Glutamatergic neuron (in vitro differentiated cells): ENCODE measurements around the gene TCF19. TPM values are rescaled to one million over a fixed set of nuclear protein-coding genes. Genes with fewer than 3 reads are reported as not detected.
"Not testable (repeated sequence)": the region's sequence is repeated elsewhere in the genome, so short reads cannot be mapped to it uniquely, and the experiment has no call there.

Source experiments
- DNase-seq: peaks from one replicate; pipeline ENCODE4 v3.0.0; 2022
- H3K27ac Mint-ChIP-seq: one replicate; pipeline ENCODE4 v1.8.0; 2020; ENCODE audit warnings: mild to moderate bottlenecking, mixed read lengths, inconsistent platforms; ENCODE audit not compliant: unreplicated experiment
- H3K27me3 Mint-ChIP-seq: one replicate; pipeline ENCODE4 v1.8.0; 2020; ENCODE audit warnings: mild to moderate bottlenecking, moderate library complexity, mixed read lengths, inconsistent platforms; ENCODE audit not compliant: unreplicated experiment
- H3K36me3 Mint-ChIP-seq: one replicate; pipeline ENCODE4 v1.8.0; 2020; ENCODE audit warnings: mild to moderate bottlenecking, mixed read lengths, inconsistent platforms; ENCODE audit not compliant: unreplicated experiment
- H3K4me1 Mint-ChIP-seq: one replicate; pipeline ENCODE4 v1.8.0; 2020; ENCODE audit warnings: mild to moderate bottlenecking, low read depth, mixed read lengths, inconsistent platforms; ENCODE audit not compliant: unreplicated experiment
- H3K4me3 Mint-ChIP-seq: one replicate; pipeline ENCODE4 v1.8.0; 2020; ENCODE audit warnings: mild to moderate bottlenecking, mixed read lengths, inconsistent platforms; ENCODE audit not compliant: unreplicated experiment
- H3K9me3 Mint-ChIP-seq: one replicate; pipeline ENCODE4 v1.8.0; 2020; ENCODE audit warnings: mild to moderate bottlenecking, moderate library complexity, mixed read lengths, inconsistent platforms; ENCODE audit not compliant: unreplicated experiment
- CTCF ChIP-seq: fragments of 200-600 bp; sonication (generic); IDR thresholded peaks from one replicate; pipeline ENCODE4 v1.5.0; 2021; ENCODE audit not compliant: partially characterized antibody, unreplicated experiment
- total RNA-seq: library from RNA; stranded (reverse); fragmentation: NEBNext Ultra II Directional; extraction: Animal tissue kit (Norgen Biotek cat#: 25700); gene quantifications from one replicate; pipeline ENCODE4 v1.2.1, GENCODE V29; 2021; ENCODE audit not compliant: unreplicated experiment

TCF19 gene
- total RNA-seq, 1 donor from 2014 or later = 5.8 TPM

- Mint-ChIP-seq H3K27ac (no peak overlapping the region), H3K4me1 (peaks cover 3% of the 10 kb centered on the region), H3K27me3 (peaks cover 7% of the 10 kb centered on the region), H3K36me3 (no peaks in the 10 kb centered on the region), H3K4me3 (no peak overlapping the region), H3K9me3 (peaks cover 4% of the 10 kb centered on the region)
- TF ChIP-seq CTCF = no peak
- DNase-seq = no peak
Measured at GRCh38 chr6:31180500-31180899, 22.1 kb downstream of the TCF19 start.

- DNase-seq, H3K4me3 Mint-ChIP-seq, H3K27ac Mint-ChIP-seq, H3K4me1 Mint-ChIP-seq, H3K36me3 Mint-ChIP-seq, H3K27me3 Mint-ChIP-seq, H3K9me3 Mint-ChIP-seq: not testable (repeated sequence)
Measured at GRCh38 chr6:31183287-31183686, 24.9 kb downstream of the TCF19 start.

GRCh38 chr6:31183859-31184258, 25.5 kb downstream of the TCF19 start:
- H3K36me3 Mint-ChIP-seq, H3K9me3 Mint-ChIP-seq, H3K27ac Mint-ChIP-seq, H3K4me1 Mint-ChIP-seq, DNase-seq, H3K4me3 Mint-ChIP-seq, H3K27me3 Mint-ChIP-seq: not testable (repeated sequence)

- H3K36me3 Mint-ChIP-seq, H3K27ac Mint-ChIP-seq, H3K4me1 Mint-ChIP-seq, H3K9me3 Mint-ChIP-seq, DNase-seq, H3K27me3 Mint-ChIP-seq: not testable (repeated sequence)
- H3K4me3 Mint-ChIP-seq = peak overlapping the region; percentile 49
Measured at GRCh38 chr6:31185695-31186051, 27.3 kb downstream of the TCF19 start.

GRCh38 chr6:31186052-31186734, 27.8 kb downstream of the TCF19 start:
- H3K4me3 Mint-ChIP-seq = no peak overlapping the region
- DNase-seq = no peak
- no peaks in the 10 kb centered on the region for H3K36me3 Mint-ChIP-seq
- peaks cover 3% of the 10 kb centered on the region for H3K9me3 Mint-ChIP-seq
- no peak overlapping the region for H3K27ac Mint-ChIP-seq
- peaks cover 3% of the 10 kb centered on the region for H3K4me1 Mint-ChIP-seq
- H3K27me3 Mint-ChIP-seq = no peaks in the 10 kb centered on the region
- TF ChIP-seq CTCF = no peak

- Mint-ChIP-seq H3K4me1 (peaks cover 3% of the 10 kb centered on the region), H3K27ac (no peak overlapping the region), H3K36me3 (no peaks in the 10 kb centered on the region), H3K4me3 (no peak overlapping the region), H3K9me3 (peaks cover 3% of the 10 kb centered on the region), H3K27me3 (no peaks in the 10 kb centered on the region)
- no peak for DNase-seq
- no peak for TF ChIP-seq CTCF
Measured at GRCh38 chr6:31187780-31188194, 29.4 kb downstream of the TCF19 start.

- not testable (repeated sequence) for H3K36me3 Mint-ChIP-seq, H3K4me3 Mint-ChIP-seq, H3K27ac Mint-ChIP-seq, H3K4me1 Mint-ChIP-seq, H3K27me3 Mint-ChIP-seq, DNase-seq, H3K9me3 Mint-ChIP-seq
Measured at GRCh38 chr6:31189223-31189622, 30.8 kb downstream of the TCF19 start.
